Nephron (organoid): ENCODE measurements around the gene NCOA1.

Experiments used
- H3K27ac Mint-ChIP-seq, 3 experiments: 2 replicates each; pipeline ENCODE4 v1.8.0; 2020; ENCODE audit warnings: mixed read lengths in 3 of 3, mild to moderate bottlenecking in 2 of 3, moderate library complexity in 1 of 3
- H3K27me3 Mint-ChIP-seq: 2 replicates; pipeline ENCODE4 v1.8.0; 2021; ENCODE audit warnings: low read depth, mild to moderate bottlenecking, moderate library complexity, mixed read lengths
- H3K36me3 Mint-ChIP-seq: 2 replicates; pipeline ENCODE4 v1.8.0; 2020; ENCODE audit warnings: low read depth, mixed read lengths
- H3K4me1 Mint-ChIP-seq: 2 replicates; pipeline ENCODE4 v1.8.0; 2020; ENCODE audit warnings: mixed read lengths
- H3K4me3 Mint-ChIP-seq, 3 experiments: 2 replicates each; pipeline ENCODE4 v1.8.0; 2020; ENCODE audit warnings: mild to moderate bottlenecking in 3 of 3, mixed read lengths in 3 of 3, moderate library complexity in 2 of 3
- H3K9me3 Mint-ChIP-seq: 2 replicates; pipeline ENCODE4 v1.8.0; 2020; ENCODE audit warnings: mixed read lengths
- TF ChIP-seq, protein P1 (sequence below), 3 experiments: fragments of 200-600 bp; sonication (generic); IDR thresholded peaks; one replicate each; pipeline ENCODE4 v1.5.0; 2021; ENCODE audit warnings: antibody characterized with exemption in 3 of 3; ENCODE audit not compliant: unreplicated experiment in 3 of 3

Gene NCOA1

DNA sequence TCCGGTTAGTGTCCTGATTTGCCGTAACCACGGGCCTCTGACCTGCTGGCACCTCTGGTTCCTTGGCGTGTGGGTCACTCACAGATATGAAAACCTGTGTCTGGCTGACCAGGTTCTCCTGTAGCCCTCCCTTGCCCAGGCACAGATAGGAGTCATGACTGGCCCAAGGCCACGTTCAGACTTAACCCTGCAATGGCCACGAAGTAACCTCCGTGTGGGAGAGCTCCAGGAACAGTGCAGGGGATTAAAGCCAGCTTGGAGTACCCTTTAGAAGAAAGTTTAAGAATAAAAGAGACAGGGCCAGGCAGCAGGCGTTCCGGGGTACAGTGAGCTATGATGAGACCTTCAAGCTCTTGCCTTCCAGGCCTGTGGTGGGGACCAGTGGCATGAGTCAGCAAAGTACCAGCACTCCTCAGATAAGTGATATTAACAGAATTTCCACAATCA lies 327.7 kb downstream of the NCOA1 start:
- Mint-ChIP-seq H3K27me3 (no peaks in the 10 kb centered on the region), H3K4me1 (peaks cover 6% of the 10 kb centered on the region), H3K27ac (no peak overlapping the region), H3K9me3 (no peaks in the 10 kb centered on the region), H3K4me3 (no peak overlapping the region), H3K36me3 (peaks cover 67% of the 10 kb centered on the region)
- TF ChIP-seq, protein P1, sequence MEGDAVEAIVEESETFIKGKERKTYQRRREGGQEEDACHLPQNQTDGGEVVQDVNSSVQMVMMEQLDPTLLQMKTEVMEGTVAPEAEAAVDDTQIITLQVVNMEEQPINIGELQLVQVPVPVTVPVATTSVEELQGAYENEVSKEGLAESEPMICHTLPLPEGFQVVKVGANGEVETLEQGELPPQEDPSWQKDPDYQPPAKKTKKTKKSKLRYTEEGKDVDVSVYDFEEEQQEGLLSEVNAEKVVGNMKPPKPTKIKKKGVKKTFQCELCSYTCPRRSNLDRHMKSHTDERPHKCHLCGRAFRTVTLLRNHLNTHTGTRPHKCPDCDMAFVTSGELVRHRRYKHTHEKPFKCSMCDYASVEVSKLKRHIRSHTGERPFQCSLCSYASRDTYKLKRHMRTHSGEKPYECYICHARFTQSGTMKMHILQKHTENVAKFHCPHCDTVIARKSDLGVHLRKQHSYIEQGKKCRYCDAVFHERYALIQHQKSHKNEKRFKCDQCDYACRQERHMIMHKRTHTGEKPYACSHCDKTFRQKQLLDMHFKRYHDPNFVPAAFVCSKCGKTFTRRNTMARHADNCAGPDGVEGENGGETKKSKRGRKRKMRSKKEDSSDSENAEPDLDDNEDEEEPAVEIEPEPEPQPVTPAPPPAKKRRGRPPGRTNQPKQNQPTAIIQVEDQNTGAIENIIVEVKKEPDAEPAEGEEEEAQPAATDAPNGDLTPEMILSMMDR (IDR thresholded peaks at IDR 0.05; ENCODE audit: unreplicated experiment in 3 of 3): no peak

- H3K27me3 Mint-ChIP-seq: no peaks in the 10 kb centered on the region
- TF ChIP-seq, protein P1 (IDR thresholded peaks at IDR 0.05; ENCODE audit: unreplicated experiment in 3 of 3): no peak
- H3K4me1 Mint-ChIP-seq: no peaks in the 10 kb centered on the region
- no peak overlapping the region for H3K4me3 Mint-ChIP-seq
- no peak overlapping the region for H3K27ac Mint-ChIP-seq
- H3K9me3 Mint-ChIP-seq: no peaks in the 10 kb centered on the region
- H3K36me3 Mint-ChIP-seq: peaks cover 65% of the 10 kb centered on the region
Measured at GRCh38 chr2:24819442-24820174, 328.6 kb downstream of the NCOA1 start.

DNA sequence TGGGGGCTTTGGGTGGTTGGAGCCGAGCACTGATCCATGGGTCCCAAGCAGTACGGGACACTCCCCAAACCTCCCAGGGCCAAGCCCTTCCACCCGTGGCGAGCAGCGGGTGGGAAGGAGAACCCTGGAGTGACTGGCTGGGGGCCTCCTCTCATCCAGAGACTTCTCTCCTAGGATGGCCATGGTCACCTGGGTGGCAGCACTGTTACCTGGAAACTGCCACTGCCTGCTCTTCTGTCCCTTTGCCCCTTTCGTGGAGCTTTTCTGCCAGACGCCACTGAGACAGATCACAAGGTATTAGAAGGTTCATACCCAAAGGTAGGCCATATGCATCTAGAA lies 329.1 kb downstream of the NCOA1 start:
- no peaks in the 10 kb centered on the region for H3K9me3 Mint-ChIP-seq
- H3K36me3 Mint-ChIP-seq: peaks cover 63% of the 10 kb centered on the region
- no peaks in the 10 kb centered on the region for H3K4me1 Mint-ChIP-seq
- no peaks in the 10 kb centered on the region for H3K27me3 Mint-ChIP-seq
- no peak overlapping the region for H3K27ac Mint-ChIP-seq
- no peak overlapping the region for H3K4me3 Mint-ChIP-seq
- TF ChIP-seq, protein P1 (IDR thresholded peaks at IDR 0.05; ENCODE audit: unreplicated experiment in 3 of 3): no peak
